ENCODE results near the gene ARHGEF1.
"Not testable (repeated sequence)": the region's sequence is repeated elsewhere in the genome, so short reads cannot be mapped to it uniquely, and the experiment has no call there.

The ARHGEF1 gene

DNA sequence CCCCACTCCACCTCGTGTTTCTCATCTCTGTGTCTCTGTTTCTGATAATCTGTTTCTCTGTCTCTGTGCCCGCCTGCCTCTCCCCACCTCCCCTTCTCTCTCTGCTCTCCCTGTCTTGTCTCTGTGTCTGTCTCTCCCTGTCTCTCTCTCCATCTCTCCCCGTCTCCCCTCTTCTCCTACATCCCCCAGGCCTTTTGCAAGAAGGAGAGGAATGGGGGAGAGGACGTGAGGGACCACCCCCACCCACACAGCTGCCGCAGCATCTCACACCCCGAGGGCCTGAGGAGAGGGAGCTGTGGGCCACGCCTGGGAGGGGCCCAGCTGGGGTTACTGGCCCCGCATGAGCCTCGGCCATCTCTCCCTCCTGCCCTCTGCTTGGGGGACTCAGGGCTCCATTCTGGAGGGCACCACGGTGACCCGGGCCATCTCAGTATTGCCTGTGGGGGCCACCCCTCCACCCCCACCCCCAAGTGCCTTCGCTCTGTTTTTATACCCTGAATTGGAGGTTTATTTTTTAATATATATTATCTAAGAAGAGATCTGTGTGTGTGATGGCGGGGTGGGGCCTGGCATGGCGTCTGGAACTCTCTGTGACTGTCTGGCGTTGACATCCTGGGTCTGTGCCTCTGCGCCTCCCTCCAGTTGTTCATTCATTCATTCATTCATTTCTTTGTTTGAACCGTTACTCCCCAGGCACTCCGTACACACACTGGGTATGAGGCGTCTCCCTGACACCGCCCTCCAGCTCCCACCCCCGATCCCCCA is 24.1 kb downstream of the ARHGEF1 start:
- DNase-seq = no peak

DNA sequence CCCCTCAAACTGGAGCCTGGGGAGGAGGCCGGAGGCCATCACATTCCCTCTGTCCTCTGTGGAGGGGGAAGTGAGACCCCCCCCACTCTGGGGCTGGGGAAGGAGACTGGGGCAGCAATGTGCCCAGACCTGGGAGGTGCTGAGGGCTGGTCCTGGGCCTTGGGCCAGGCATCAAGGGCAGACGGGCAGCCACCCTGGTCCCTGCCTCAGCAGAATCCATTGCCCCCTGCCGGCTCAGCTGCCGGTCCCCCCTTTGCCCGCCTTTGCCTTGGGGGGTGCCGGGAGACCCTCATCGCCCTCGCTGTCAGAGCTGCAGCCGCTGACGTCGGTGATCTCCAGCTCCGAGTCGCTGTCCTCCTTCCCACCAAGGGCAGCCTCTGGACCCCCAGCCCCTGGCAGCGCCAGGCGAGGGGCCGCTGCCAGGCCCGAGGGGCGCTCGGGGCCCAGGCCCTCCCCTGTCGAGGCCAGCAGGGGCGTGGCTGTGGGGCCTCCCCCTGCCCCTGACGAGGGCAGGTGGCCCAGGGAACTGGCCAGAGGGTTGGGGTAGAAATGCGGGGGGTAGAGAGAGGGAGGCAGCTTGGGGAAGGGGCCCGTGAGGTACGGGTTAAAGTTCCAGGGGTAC is 25.1 kb downstream of the ARHGEF1 start:
- no peak for DNase-seq

DNA sequence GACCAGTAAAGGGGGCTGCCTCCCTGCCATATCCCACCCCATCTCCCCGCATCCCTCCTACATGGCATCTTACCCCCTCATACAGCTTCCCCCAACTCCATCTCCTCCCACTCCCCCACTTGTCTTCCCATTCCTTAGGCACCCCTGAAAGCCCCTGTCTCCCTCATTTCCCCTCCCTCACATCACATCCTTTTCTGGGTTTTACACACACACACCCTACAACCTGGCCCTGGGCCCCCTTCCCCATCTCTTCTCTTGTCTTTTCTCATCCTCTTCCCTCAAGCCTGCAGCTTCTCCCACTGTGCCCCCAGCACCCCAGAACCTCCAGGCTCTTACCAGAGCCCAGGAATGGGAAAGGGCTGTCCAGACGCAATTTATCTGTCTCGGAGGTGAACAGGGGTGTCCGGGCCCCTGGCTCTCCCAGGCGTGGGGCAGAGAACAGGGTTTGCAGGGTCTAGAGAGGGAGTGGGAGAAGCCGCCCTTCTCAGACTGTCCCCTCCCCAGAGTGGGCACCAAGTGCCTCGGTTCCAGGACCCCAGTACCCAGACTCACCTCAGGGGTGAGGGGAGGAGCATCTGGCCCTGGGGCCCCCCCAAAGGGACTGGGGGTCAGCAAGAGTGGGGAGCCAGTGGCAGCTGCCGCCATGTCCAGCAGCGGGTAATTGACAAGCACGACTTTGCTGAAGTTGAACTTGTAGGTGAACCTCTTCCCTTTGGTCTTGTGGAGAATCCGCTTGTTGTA is 25.9 kb downstream of the ARHGEF1 start:
- DNase-seq = no peak

DNA sequence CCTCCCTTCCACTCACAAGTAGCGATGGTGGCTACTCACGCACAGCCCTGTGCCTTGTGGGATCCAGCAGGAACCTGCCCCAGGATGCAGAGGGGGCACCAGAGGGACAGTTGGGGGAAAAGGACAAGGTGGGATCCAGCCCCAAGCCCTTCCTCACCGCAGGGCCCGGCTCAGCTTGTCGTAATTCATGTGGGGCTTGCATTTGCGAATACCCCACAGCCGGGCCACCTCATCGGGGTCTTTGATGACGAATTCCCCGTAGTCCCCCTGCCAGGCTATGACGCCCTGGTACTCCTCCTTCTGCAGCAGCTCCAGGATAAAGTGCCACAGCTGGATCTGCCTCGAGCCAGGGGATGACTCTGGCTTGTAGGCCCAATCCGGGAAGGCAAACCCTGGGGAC is 26.7 kb downstream of the ARHGEF1 start:
- no peak for DNase-seq

DNA sequence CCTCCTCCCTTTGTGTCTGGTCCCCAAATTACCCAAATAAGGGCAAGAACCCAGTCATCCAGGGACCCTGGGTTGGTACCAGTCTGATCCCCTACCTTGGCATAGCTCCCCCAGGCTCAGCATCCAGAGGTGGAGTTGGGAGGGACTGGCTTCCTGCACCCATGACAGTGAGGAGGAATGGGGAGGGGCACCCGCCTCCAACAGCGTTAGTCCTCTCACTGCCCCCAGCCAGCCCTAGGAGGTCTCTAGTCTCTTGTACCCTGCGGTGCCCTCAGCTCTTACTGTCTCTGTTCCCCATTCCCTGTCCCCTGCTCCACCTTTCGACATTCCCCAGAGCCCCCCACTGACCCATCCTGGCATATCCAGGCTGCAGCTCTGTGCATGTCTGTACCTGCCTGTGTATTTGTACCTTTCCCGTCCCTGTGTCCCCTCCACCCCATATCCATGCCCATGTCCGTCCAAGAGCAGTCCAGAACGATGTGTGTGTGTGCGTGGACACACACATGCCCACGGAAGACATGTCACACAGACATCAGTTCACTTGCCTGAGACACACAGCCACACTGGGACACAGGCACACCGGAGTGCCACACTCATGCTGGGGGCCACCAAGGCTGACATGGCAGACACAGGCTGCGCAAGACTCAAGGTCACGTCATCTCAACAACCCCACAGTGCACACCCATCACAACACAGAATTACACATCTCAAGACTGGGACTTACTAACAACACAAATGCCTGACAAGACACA is 27.4 kb downstream of the ARHGEF1 start:
- DNase-seq = no peak

DNA sequence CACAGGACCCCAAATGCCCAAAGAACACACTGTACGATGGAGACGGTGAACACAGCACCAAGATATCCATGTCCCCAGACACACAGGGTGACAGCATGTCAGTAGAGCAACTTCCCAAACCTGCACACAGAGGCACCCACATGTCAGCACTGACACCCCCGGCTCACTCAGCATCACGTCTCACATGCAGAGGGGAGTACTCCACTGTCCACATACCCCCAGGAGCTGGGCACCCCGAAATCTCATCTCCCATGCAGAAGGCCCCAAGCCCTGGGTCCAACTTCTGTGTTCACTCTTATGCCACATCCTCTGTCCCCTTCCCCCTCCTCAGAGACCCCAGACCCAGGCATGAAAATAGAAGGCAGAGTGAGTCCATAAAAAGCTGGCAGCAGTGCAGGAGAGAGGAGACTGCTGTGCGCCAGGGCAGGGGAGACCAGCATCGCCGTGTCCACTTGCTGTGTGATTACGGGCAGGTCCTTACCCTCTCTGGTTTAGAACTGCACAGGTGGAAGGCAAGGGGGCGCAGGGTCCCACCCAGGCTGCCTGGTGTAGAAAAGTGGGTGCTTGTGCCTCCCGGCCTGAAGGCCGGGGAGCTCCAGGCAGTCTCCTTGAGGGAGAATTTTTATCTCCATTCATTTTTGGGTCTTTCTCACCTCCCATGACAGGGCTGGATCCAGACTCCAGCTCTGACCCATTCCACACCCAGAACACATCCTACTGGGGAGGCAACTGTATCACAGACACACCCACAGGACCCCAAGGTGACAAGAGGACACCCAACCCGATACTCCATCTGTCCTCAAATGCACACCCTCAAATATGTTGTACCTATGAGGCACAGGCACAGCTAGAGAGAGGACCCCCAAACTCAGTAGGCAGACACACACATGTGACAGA is 28.3 kb downstream of the ARHGEF1 start:
- no peak for DNase-seq

DNA sequence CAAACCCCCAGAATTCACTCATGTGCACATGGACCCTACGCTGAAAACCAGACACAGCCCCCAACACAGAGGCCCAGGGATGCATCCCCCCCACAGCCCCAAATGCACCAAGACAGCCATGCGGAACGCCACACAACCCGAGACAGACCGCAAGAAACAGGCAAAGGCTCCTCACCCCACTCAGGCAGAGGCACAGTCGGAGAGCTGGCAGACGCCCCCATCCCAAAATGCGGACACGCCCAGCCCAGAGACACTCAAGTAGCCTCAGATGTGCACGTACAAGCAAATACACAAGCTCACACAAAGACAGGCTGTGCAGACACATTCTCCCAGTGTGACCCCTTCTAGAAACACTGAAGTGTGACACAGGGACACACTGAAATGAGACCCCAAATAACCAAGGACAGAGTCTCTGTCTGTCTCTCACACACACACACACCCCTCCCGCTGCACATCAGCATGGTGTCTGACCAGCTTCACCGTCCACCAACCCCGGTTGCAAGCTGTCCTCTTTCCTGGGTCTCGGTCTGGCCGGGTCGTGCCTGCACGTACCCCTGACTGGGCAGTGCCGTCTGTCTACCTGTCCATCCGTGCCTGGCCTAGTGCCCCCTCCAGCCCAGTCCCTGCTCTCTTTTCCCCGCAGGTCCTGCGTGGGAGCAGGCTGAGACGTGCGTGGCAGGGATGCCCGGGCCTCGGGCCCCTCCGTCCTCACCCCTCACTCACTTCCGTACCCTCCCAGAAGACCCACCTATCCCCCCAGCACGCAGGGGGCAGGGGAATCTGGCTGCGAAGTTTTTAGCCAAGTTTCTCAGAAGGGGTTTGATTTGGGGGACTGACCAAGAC is 29.1 kb downstream of the ARHGEF1 start:
- DNase-seq = no peak

DNA sequence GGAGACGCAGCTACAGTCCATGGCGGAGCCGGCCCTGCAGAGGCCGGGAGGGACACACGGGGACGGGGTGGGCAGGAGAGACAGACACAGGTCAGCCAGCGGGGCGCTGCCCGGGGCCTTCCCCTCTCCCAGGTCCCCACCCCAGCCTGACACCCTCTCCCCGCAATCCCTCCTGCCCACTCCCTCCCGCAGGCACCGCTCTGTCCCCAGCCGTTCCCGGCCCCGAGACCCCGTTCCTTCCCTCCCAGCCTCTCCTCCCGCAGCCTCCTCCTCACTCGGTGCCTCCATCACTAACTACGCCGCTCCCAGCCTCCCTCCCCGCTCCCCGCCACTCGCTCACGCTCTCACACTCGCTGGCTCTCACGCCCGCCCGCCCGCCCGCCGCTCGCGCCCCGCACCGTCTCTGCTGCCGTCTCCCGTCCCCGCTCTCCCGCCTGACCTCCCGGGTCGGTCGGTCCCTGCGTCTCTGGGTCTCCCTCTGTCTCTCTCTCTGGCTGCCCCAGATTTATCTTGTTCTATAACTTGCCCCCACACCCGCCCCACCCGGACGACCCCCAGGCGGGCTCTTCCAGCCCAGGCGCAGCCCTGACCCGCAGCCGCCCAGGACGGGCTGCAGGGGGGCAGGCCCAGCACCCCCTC is 30.0 kb downstream of the ARHGEF1 start:
- no peak for DNase-seq

DNA sequence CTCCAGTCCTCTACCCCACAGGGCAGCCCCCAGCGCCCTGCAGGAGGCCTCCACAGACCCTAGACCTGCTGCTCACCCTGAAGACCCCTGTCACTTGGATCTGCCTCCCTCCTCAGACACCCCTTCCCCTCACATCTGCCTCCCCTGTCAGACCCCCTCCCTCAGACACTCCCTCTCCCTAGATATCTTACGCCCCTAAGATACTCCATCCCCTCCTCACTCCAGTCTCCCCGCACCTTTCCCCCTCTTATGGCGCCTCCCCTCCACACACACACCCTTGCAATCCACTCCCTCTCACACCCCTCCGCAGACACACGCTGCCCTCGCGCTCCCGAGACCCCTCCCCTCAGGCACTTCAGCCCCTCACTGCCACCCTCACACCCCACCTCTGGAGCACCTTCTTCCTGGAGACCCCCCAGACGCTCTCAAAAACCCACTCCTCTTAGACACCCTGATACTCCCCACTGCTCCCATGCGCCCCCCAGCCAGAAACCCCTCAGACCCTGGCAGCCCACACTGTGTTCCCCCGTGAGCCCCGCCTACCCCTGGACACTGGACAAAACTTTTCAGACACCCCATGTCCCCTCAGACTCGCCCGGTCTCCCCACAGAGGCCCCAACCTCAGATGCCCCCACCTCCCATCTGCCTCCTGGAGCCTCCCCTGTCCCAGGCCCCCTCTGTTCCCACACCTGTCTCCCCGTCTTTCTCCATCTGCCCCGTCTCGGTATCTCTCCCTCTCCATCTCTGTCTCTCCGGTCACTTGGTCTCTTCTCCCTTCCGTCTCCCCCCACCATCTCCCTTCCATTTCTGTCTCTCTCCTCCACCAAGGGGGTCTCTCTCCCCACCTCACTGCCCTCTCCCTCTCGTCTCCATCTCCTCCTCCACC is 30.8 kb downstream of the ARHGEF1 start:
- no peak for DNase-seq

DNA sequence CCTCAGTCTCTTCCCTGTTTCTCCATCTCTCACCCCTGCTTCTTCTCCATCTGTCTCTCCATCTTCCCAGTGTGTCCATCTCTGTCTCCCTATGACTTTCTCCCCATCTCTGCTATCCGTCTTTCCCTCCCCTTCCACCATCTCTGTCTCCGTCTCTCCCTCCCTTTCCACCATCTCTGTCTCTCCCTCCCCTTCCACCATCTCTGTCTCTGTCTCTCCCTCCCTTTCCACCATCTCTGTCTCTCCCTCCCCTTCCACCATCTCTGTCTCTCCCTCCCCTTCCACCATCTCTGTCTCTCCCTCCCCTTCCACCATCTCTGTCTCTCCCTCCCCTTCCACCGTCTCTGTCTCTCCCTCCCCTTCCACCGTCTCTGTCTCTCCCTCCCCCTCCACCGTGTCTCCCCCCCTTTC is 31.4 kb downstream of the ARHGEF1 start:
- DNase-seq = not testable (repeated sequence)

DNA sequence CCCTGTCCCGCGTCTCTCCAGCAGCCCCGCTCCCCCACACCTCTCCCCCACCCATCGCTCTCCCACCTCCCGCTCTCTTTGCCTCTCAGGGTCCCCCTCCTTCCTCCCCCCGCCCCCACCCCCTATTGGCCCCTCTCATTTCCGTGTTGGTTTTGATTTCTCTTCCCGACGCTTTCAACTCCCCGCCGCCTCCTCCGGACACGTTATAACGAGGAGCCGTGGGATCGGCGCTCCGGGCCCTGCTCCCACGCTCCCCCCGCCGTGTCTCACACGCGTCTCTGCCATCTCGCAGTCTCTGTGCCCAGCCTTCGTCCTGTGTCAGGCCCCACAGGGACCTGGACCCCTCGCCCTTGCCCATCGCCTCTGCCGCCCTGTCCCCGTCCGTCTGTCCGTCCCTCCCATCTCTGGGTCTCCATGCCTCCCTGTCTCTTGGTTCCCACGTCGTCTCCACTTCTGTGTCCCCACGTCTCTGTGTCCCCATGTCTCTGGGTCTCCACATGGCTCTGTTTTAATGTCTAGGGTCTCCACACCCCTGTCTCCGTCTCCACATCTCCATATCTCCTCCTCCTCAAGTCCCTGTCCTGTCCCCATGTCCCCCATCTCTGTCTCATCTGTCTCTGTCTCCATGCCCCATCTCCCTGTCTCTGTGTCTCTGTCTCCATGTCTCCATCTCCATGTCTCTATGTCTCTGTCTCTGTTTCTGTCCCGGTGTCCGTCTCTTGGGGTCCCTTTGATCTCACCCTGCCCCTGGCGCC is 32.2 kb downstream of the ARHGEF1 start:
- no peak for DNase-seq

DNA sequence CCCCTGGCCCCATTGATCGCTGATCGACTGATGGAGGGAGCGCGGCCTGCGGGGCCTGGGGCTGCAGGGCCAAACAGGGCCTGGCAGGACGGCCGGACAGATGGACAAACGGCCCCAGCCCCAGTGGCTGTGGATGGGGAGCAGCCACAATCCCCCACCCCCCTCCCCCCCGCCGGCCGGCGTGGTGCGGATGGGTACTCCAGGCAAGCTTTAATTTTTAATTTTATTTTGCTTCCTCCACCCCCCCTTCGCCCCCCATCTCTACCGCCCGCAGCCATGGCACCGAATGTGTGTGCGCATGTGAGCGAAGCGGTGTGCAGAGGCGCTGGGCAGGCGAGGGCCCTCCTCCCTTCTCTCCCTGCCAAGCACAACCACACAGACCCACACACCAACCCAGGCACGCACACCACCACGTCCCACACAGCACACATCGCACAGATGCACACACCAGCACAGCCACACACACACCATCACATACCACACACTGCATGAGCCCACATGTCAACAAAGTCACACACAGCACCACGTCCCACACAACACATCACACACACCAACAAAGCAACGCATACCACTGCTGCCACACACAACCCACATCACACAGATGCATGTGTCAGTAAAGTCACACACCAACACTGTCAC is 32.9 kb downstream of the ARHGEF1 start:
- no peak for DNase-seq

DNA sequence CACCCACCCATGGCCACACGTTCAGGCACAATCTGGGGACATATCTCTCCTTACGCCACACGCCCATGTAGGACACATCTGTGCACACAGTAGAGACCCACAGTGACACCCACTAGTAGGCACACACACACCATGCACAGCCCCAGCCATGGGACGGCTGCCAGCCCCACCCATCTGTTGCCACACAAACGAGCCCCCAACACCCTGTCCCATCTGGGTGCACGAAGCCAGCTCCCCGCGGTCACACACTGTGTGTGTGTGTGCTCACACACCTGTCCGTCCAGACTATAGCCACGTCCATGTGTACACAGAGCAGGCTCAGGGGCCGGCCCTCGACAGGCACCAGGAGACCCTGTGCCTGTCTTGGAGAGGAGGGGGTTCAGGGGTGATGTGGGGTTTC is 34.7 kb downstream of the ARHGEF1 start:
- DNase-seq = no peak

DNA sequence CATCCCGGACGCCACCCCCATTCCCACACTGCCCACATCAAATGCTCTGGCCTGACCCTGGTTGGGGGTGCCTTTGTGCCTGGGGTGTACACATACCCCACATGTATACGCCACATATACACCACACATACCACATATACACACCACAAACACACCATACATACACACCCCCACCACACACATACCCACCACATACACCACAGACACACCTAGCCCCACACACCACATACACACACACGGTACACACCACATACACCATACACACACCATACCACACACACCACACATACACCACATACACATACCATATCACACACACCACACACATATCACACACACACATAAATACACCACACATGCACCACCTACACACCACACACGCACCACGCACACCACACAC is 35.1 kb downstream of the ARHGEF1 start:
- no peak for DNase-seq

DNA sequence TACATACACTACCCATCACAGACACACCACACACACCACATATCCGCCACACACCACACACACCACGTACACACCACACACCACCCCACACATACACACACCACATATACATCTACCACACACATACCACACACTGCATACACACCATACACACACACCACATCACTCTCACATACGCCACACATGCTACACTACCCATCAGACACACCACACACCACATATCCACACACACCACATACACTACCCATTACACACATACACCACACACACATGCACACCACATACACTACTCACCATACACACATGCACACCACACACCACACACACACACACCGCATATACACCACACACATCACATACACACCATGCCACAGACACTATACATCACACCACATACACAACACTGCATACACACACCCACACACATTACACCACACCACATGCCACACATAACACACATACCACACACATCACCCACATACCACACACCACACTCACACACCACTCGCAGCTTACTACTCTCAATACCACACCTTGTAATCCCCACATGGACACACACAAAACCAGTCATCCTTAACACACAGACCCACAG is 35.8 kb downstream of the ARHGEF1 start:
- no peak for DNase-seq

DNA sequence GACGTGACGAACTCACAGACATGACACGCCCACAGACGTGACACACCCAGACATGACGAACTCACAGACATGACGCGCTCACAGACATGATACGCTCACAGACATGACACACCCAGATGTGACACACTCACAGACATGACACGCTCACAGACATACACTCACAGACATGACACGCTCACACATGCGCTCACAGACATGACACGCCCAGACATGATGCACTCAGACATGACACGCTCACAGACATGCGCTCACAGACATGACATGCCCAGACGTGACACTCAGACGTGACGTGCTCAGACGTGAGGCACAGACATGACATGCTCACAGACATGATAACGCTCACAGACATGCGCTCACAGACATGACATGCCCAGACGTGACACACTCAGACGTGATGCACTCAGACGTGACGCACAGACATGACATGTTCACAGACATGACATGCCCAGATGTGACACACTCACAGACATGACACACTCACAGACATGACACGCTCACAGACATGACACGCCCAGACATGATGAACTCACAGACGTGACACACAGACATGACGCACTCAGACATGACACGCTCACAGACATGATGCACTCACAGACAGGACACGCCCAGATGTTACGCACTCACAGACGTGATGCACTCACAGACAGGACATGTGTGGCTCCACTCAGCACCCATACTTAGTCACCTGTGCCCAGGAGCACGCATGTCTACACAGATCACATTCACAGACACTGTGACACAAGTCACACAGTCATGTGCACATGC is 37.1 kb downstream of the ARHGEF1 start:
- no peak for DNase-seq

DNA sequence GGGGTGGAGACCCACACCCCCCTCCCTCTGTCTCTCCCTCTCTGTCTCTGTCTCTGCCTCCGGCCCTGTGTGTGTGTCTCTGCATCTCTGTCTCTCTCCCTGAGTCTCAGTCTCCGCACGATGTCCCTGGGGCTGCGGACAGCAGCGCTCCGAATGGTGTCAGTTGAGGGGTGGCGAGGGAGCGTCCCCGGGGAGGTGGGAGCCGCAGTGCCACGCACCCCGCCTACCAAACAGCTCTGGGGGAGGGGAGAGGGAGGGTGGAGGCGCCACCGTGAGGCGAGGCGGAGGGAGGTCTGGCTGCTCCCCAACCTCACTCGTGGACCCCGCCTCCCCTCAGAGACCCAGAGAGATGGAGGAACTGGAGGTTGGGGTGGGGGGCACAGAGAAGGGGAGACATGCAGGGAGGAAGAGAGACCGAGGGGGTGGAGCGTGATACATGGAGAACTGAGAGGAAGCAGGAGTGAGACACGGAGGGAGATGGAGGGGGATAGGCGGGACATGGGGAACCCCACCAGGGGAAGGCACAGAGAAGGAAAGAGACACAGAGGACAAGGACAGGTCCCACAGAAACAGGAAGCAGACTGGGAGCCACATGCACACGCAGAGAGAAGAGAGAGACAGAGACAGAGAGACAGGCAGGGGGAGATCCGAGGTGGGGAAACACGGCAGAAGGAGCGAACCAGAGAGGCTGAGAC is 38.0 kb downstream of the ARHGEF1 start:
- DNase-seq = no peak
